ENCODE data around the gene PCARE.

PCARE gene

GRCh38 chr2:29053223-29053622, 21.1 kb downstream of the PCARE start:
- Histone ChIP-seq H3K9ac (no peak overlapping the region), H3K4me2 (no peak overlapping the region), H3K27me3 (no peaks in the 10 kb centered on the region), H3K4me3 (no peak overlapping the region), H4K20me1 (no peaks in the 10 kb centered on the region; a peak in 1 of 22 replicates), H3K36me3 (no peaks in the 10 kb centered on the region), H3K27ac (no peak overlapping the region), H3K4me1 (peaks cover 5 to 13% (median 8%) of the 10 kb centered on the region in 10 experiments; a peak in 15 of 20 replicates), H3K9me3 (replicated peaks in 1 of 11) (no peaks in the 10 kb centered on the region)
- TF ChIP-seq Cebpa-rat (IDR thresholded peaks at IDR 0.05), result no peak

DNA sequence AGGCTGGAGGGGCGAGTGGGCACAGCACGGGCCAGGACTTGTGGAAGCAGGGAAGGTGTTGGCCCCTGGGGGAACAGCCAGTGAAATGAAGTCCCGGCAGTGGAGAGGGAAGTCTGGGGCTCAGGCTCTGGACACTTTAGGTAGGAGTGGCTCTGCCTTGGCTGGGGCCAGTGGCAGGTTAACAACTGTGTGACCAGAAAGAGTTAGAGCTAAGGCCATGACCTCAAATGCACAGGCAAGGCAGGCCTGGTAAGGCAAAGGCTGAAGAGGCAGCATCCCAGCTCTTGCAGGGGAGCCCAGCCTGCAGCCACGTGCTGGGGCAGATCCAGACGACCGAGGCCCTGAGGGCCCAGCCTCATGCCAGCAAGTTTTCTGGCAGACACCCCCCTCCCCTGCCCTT, 21.5 kb downstream of the PCARE start:
- no peaks in the 10 kb centered on the region for H3K9me3 ChIP-seq (replicated peaks in 1 of 11)
- no peaks in the 10 kb centered on the region for H3K36me3 ChIP-seq
- no peak overlapping the region for H3K4me2 ChIP-seq
- H3K27me3 ChIP-seq, result no peaks in the 10 kb centered on the region
- H3K9ac ChIP-seq, result no peak overlapping the region
- H4K20me1 ChIP-seq, result no peaks in the 10 kb centered on the region; a peak in 1 of 22 replicates
- H3K4me3 ChIP-seq, result no peak overlapping the region
- H3K4me1 ChIP-seq, result peaks cover 5 to 13% (median 8%) of the 10 kb centered on the region in 10 experiments; a peak in 15 of 20 replicates
- no peak overlapping the region for H3K27ac ChIP-seq
- no peak for TF ChIP-seq Cebpa-rat (IDR thresholded peaks at IDR 0.05)

DNA sequence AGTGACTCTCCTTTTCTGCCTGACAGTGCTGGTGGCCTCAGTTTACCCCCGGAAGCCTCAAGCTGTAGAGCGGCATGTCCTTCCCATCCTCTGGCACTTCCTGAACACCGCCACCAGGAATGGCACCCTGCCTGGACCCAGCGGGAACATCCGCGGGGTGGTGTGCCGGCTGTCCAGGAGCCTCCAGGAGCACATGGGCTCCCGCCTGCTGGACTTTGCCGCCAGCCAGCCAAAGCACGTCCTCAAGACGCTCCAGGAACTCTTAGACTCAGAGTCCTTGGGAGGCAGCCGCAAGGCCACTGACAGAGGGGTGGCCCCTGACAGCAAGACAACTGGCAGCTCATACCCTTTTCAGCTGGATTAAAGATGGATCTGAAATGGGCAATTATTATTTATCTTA, 22.6 kb downstream of the PCARE start:
- Histone ChIP-seq H3K9me3 (replicated peaks in 1 of 11) (no peaks in the 10 kb centered on the region), H3K9ac (no peak overlapping the region), H3K36me3 (no peaks in the 10 kb centered on the region), H3K4me1 (peaks cover 5 to 13% (median 8%) of the 10 kb centered on the region in 10 experiments; a peak in 15 of 20 replicates), H4K20me1 (no peaks in the 10 kb centered on the region; a peak in 1 of 22 replicates), H3K4me3 (no peak overlapping the region), H3K27ac (no peak overlapping the region), H3K27me3 (no peaks in the 10 kb centered on the region), H3K4me2 (no peak overlapping the region)
- no peak for TF ChIP-seq Cebpa-rat (IDR thresholded peaks at IDR 0.05)

DNA sequence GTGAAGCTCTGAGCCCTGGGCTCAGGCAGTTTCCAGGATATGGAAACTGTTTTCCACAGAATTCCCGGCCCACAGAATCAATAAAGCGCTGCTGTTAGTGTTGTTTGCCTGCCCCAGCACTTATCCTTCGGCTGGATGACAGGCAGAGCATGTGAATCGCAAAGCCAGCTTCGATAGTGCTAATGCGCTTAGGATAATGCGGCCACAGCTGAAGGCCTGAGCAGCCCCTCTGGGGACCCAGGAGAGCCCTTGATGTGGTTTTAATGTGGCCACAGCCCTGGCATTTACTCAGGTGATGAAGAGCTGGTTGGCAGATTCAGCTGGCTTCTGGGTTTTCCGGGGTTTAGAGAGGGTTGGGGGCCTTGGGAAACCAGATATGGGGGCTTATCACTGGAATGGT, 23.7 kb downstream of the PCARE start:
- H3K36me3 ChIP-seq, result no peaks in the 10 kb centered on the region
- no peak overlapping the region for H3K9ac ChIP-seq
- no peak for TF ChIP-seq Cebpa-rat (IDR thresholded peaks at IDR 0.05)
- H3K27ac ChIP-seq, result no peak overlapping the region
- no peaks in the 10 kb centered on the region; a peak in 1 of 22 replicates for H4K20me1 ChIP-seq
- no peaks in the 10 kb centered on the region for H3K27me3 ChIP-seq
- H3K9me3 ChIP-seq (replicated peaks in 1 of 11), result no peaks in the 10 kb centered on the region
- peak overlapping the region in 8 of 11 experiments; percentile 2 to 58 (median 45); a peak in 11 of 22 replicates for H3K4me2 ChIP-seq
- H3K4me3 ChIP-seq, result no peak overlapping the region
- peaks cover 5 to 13% (median 8%) of the 10 kb centered on the region in 10 experiments; a peak in 15 of 20 replicates for H3K4me1 ChIP-seq

GRCh38 chr2:29047083-29047845, 27.1 kb downstream of the PCARE start:
- Histone ChIP-seq H4K20me1 (no peaks in the 10 kb centered on the region; a peak in 1 of 22 replicates), H3K9me3 (replicated peaks in 1 of 11) (no peaks in the 10 kb centered on the region), H3K27ac (no peak overlapping the region), H3K36me3 (no peaks in the 10 kb centered on the region), H3K9ac (no peak overlapping the region), H3K4me2 (no peak overlapping the region), H3K4me1 (peaks cover 0 to 9% (median 6%) of the 10 kb centered on the region in 10 experiments; a peak in 9 of 20 replicates), H3K4me3 (no peak overlapping the region), H3K27me3 (no peaks in the 10 kb centered on the region)
- no peak for TF ChIP-seq Cebpa-rat (IDR thresholded peaks at IDR 0.05)

GRCh38 chr2:29046321-29046720, 28.0 kb downstream of the PCARE start:
- no peak for TF ChIP-seq Cebpa-rat (IDR thresholded peaks at IDR 0.05)
- H3K4me3 ChIP-seq, result no peak overlapping the region
- no peak overlapping the region for H3K9ac ChIP-seq
- H3K27me3 ChIP-seq, result no peaks in the 10 kb centered on the region
- no peak overlapping the region for H3K27ac ChIP-seq
- H3K36me3 ChIP-seq, result no peaks in the 10 kb centered on the region
- H3K4me1 ChIP-seq, result peaks cover 0 to 9% (median 6%) of the 10 kb centered on the region in 10 experiments; a peak in 9 of 20 replicates
- H3K4me2 ChIP-seq, result no peak overlapping the region
- no peaks in the 10 kb centered on the region for H3K9me3 ChIP-seq (replicated peaks in 1 of 11)
- H4K20me1 ChIP-seq, result no peaks in the 10 kb centered on the region

DNA sequence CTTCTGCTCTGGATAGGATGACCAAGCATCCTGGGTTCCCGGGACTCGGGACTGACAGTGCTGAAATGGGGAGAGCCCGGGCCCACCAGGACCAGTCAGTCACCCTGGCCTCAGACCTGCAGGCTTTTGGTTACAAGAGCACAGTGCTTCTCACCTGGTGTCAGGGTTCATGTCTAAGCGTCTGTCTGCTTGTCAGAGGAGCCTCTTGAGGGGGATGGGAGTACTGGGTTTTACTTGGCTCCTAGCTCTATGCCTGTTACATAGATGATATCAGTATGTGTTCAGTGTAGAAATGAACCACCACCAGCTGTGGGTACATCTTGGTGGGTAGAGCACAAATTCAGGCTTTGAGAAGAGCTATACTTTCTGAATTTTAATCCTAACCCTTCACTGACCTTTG, 29.9 kb downstream of the PCARE start:
- Histone ChIP-seq H3K27me3 (no peaks in the 10 kb centered on the region), H3K4me3 (no peak overlapping the region), H4K20me1 (no peaks in the 10 kb centered on the region), H3K9ac (no peak overlapping the region), H3K9me3 (replicated peaks in 1 of 11) (no peaks in the 10 kb centered on the region), H3K4me1 (no peaks in the 10 kb centered on the region), H3K27ac (no peak overlapping the region), H3K36me3 (no peaks in the 10 kb centered on the region), H3K4me2 (no peak overlapping the region)
- TF ChIP-seq Cebpa-rat (IDR thresholded peaks at IDR 0.05), result no peak

GRCh38 chr2:29042561-29043075, 31.7 kb downstream of the PCARE start:
- Histone ChIP-seq H3K9ac (no peak overlapping the region), H3K27me3 (no peaks in the 10 kb centered on the region), H4K20me1 (no peaks in the 10 kb centered on the region), H3K4me3 (no peak overlapping the region), H3K9me3 (replicated peaks in 1 of 11) (no peaks in the 10 kb centered on the region), H3K36me3 (no peaks in the 10 kb centered on the region), H3K27ac (no peak overlapping the region), H3K4me1 (no peaks in the 10 kb centered on the region), H3K4me2 (no peak overlapping the region)
- no peak for TF ChIP-seq Cebpa-rat (IDR thresholded peaks at IDR 0.05)

DNA sequence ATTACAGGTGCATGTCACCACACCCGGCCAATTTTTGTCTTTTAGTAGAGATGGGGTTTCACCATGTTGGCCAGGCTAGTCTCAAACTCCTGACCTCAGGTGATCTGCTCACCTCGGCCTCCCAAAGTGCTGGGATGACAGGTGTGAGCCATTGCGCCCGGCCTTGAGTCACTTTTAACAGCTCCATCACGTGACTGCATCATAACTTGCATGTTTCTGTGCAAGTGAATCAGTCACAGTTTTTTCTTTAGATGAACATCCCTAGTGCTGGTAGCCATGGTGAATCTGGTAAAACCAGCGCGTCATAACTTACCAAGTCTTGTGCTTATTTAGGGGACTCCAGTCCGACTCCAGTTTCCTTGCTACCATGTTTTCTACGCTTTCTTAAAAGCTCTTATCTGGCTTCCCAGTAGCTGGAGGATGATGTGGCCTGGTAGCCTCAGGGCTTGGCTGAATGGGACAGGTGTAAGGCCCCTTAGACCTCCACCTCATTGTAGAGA, 33.1 kb downstream of the PCARE start:
- Histone ChIP-seq H3K27ac (no peak overlapping the region), H3K9me3 (replicated peaks in 1 of 11) (no peaks in the 10 kb centered on the region), H3K4me3 (no peak overlapping the region), H3K9ac (no peak overlapping the region), H4K20me1 (no peaks in the 10 kb centered on the region), H3K4me2 (no peak overlapping the region), H3K27me3 (no peaks in the 10 kb centered on the region), H3K4me1 (no peaks in the 10 kb centered on the region), H3K36me3 (no peaks in the 10 kb centered on the region)
- no peak for TF ChIP-seq Cebpa-rat (IDR thresholded peaks at IDR 0.05)
